ENCODE data around the gene JPH4. TPM values are rescaled to one million over a fixed set of nuclear protein-coding genes. Genes with fewer than 3 reads are reported as not detected.
"Not testable (repeated sequence)": the region's sequence is repeated elsewhere in the genome, so short reads cannot be mapped to it uniquely, and the experiment has no call there.

The JPH4 gene
- total and polyA plus RNA-seq, 2 experiments from 2014 or later = not detected

- no peak overlapping the region for H2AFZ ChIP-seq
- no peak overlapping the region for H3K27ac ChIP-seq
- no peak for DNase-seq
- no peaks in the 10 kb centered on the region for H3K79me2 ChIP-seq (ENCODE audit: insufficient read depth)
- no peak overlapping the region for H3K4me3 ChIP-seq
- H4K20me1 ChIP-seq (ENCODE audit: insufficient read depth) = no peaks in the 10 kb centered on the region
- no peak overlapping the region for H3K9ac ChIP-seq
- in situ Hi-C loops (cut with MboI) = no loop called here
- H3K9me3 ChIP-seq (ENCODE audit: low read depth) = no peaks in the 10 kb centered on the region
- WGBS, 2 experiments (ENCODE audit: low coverage in 1 of 2, low lambda C conversion rate in 2 of 2, missing lambda C conversion rate in 2 of 2) = 12 to 15% methylated on average over 4 of the region's 4 CpGs
- H3K36me3 ChIP-seq (ENCODE audit: low read depth) = no peaks in the 10 kb centered on the region
- no peak for TF ChIP-seq EZH2phosphoT487 (IDR thresholded peaks at IDR 0.05; ENCODE audit: insufficient read depth, low read depth)
- no peak for TF ChIP-seq EZH2 (IDR thresholded peaks at IDR 0.05; ENCODE audit: insufficient read depth, poor library complexity, severe bottlenecking)
- H3F3A ChIP-seq (ENCODE audit: insufficient read depth) = no peaks in the 10 kb centered on the region
- no peak overlapping the region for H3K4me2 ChIP-seq (ENCODE audit: unreplicated experiment)
- H3K9me2 ChIP-seq (ENCODE audit: insufficient read depth) = no peaks in the 10 kb centered on the region
- H3K4me1 ChIP-seq (ENCODE audit: insufficient read depth) = no peaks in the 10 kb centered on the region
- H3K27me3 ChIP-seq (replicated peaks; ENCODE audit: insufficient read depth) = peaks cover 22% of the 10 kb centered on the region
Observed at GRCh38 chr14:23610815-23611289, 32.3 kb upstream of the JPH4 start.

GRCh38 chr14:23610090-23610814 is 31.7 kb upstream of the JPH4 start:
- H3K36me3 ChIP-seq (ENCODE audit: low read depth) = no peaks in the 10 kb centered on the region
- H3K4me1 ChIP-seq (ENCODE audit: insufficient read depth) = no peaks in the 10 kb centered on the region

GRCh38 chr14:23609411-23610089 is 31.0 kb upstream of the JPH4 start:
- H3K9me3 ChIP-seq (ENCODE audit: low read depth); in situ Hi-C loops (cut with MboI); H4K20me1 ChIP-seq (ENCODE audit: insufficient read depth); H3K4me1 ChIP-seq (ENCODE audit: insufficient read depth); H3K36me3 ChIP-seq (ENCODE audit: low read depth); H3K79me2 ChIP-seq (ENCODE audit: insufficient read depth); H3K27ac ChIP-seq; H3K9ac ChIP-seq; H2AFZ ChIP-seq; H3F3A ChIP-seq (ENCODE audit: insufficient read depth); H3K4me2 ChIP-seq (ENCODE audit: unreplicated experiment); H3K9me2 ChIP-seq (ENCODE audit: insufficient read depth); DNase-seq; H3K4me3 ChIP-seq: not testable (repeated sequence)
- peaks cover 22% of the 10 kb centered on the region for H3K27me3 ChIP-seq (replicated peaks; ENCODE audit: insufficient read depth)
- 24 to 28% methylated on average over 7 of the region's 7 CpGs for WGBS, 2 experiments (ENCODE audit: low coverage in 1 of 2, low lambda C conversion rate in 2 of 2, missing lambda C conversion rate in 2 of 2)

More at GRCh38 chr14:23610090-23610814, 31.7 kb upstream of the JPH4 start:
- Histone ChIP-seq H3K9me2 (ENCODE audit: insufficient read depth) (no peaks in the 10 kb centered on the region), H3K27ac (no peak overlapping the region), H2AFZ (no peak overlapping the region), H3K4me2 (ENCODE audit: unreplicated experiment) (no peak overlapping the region), H3K4me3 (no peak overlapping the region), H3K79me2 (ENCODE audit: insufficient read depth) (no peaks in the 10 kb centered on the region), H3F3A (ENCODE audit: insufficient read depth) (no peaks in the 10 kb centered on the region), H4K20me1 (ENCODE audit: insufficient read depth) (no peaks in the 10 kb centered on the region), H3K9me3 (ENCODE audit: low read depth) (no peaks in the 10 kb centered on the region), H3K9ac (no peak overlapping the region), H3K27me3 (replicated peaks; ENCODE audit: insufficient read depth) (peaks cover 22% of the 10 kb centered on the region)
- 2 to 8% methylated on average over 2 of the region's 2 CpGs for WGBS, 2 experiments (ENCODE audit: low coverage in 1 of 2, low lambda C conversion rate in 2 of 2, missing lambda C conversion rate in 2 of 2)
- TF ChIP-seq EZH2phosphoT487 (IDR thresholded peaks at IDR 0.05; ENCODE audit: insufficient read depth, low read depth) (no peak), EZH2 (IDR thresholded peaks at IDR 0.05; ENCODE audit: insufficient read depth, poor library complexity, severe bottlenecking) (no peak)
- in situ Hi-C loops (cut with MboI) = no loop called here
- DNase-seq = no peak

- Histone ChIP-seq H3K4me3 (no peak overlapping the region), H3K4me2 (ENCODE audit: unreplicated experiment) (no peak overlapping the region), H3K79me2 (ENCODE audit: insufficient read depth) (no peaks in the 10 kb centered on the region), H3K9me3 (ENCODE audit: low read depth) (no peaks in the 10 kb centered on the region), H3K36me3 (ENCODE audit: low read depth) (no peaks in the 10 kb centered on the region), H4K20me1 (ENCODE audit: insufficient read depth) (no peaks in the 10 kb centered on the region), H3K9ac (no peak overlapping the region), H3K27ac (no peak overlapping the region), H3K4me1 (ENCODE audit: insufficient read depth) (no peaks in the 10 kb centered on the region), H3F3A (ENCODE audit: insufficient read depth) (no peaks in the 10 kb centered on the region), H3K27me3 (replicated peaks; ENCODE audit: insufficient read depth) (peaks cover 21% of the 10 kb centered on the region), H3K9me2 (ENCODE audit: insufficient read depth) (no peaks in the 10 kb centered on the region), H2AFZ (no peak overlapping the region)
- no peak for TF ChIP-seq EZH2 (IDR thresholded peaks at IDR 0.05; ENCODE audit: insufficient read depth, poor library complexity, severe bottlenecking)
- 27 to 34% methylated on average over 3 of the region's 3 CpGs for WGBS, 2 experiments (ENCODE audit: low coverage in 1 of 2, low lambda C conversion rate in 2 of 2, missing lambda C conversion rate in 2 of 2)
- in situ Hi-C loops (cut with MboI) = no loop called here
- no peak for DNase-seq
Observed at GRCh38 chr14:23609001-23609400, 30.4 kb upstream of the JPH4 start.
